Midbrain (tissue), 1 donor: ENCODE measurements around the gene POLDIP3.
A peak's percentile ranks its signal among the peaks of the same experiment; 100 is the strongest.

Experiments
- DNase-seq: peaks from one replicate; lab custom pipeline; 2025; lab: John Stamatoyannopoulos, UW

POLDIP3 gene

GRCh38 chr22:42641801-42642413 lies 27.2 kb upstream of the POLDIP3 start:
- DNase-seq, result no peak

DNA sequence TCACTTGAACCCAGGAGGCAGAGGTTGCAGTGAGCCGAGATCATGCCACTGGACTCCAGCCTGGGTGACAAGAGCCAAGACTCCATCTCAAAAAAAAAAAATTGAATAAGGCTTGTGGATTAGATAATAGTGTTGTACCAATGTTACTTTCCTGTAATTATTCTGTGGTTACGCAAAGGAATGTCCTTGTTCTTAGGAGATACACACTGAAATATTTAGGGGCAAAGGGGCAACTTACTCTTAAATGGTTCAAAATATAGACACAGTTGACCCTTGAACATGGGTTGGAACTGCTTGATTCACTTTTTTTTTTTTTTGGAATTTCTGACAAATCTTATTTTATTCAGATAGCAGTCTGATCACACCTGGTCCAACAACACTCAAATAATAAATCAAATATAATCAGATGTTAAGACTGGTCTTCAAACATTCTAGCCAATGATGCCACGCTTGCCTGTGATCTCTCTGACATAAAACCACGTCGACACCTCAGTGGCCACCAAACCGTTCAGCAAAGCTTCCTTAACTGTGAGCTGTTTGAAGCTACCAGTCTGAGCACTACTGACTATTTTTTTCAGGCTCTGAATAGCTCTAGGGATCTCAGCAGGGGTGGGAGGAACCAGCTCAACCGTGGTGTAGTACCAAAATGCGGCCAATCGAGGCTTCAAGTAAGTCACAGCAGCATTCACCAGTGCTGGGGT lies 25.0 kb upstream of the POLDIP3 start:
- DNase-seq, result no peak

- no peak for DNase-seq
These were observed 22.9 kb upstream of the POLDIP3 start for GRCh38 chr22:42637555-42637954.

- DNase-seq, result no peak
These were observed 21.8 kb upstream of the POLDIP3 start for GRCh38 chr22:42636506-42636905.

DNA sequence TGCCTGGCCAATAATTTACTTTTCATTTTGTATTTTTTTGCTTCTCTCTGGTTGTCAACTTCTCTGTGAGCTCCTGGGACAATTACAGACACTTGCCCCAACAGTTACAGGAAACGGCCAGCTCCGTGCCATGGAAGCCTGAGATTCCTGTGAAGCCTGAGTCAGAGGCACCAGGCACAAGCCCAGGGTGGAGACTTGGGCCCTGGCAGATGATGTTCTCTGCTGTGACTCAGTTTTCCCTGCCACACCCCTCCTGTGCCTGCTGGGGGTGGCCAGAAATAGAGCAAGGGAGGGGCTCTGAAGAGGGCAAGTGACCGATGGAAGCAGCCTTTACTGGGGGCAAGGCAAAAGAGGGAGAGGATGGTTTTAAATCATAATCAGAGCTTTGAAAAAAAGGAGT lies 20.8 kb upstream of the POLDIP3 start:
- DNase-seq, result no peak

GRCh38 chr22:42633013-42633412 lies 18.3 kb upstream of the POLDIP3 start:
- DNase-seq, result no peak

GRCh38 chr22:42632096-42632495 lies 17.4 kb upstream of the POLDIP3 start:
- DNase-seq, result no peak

GRCh38 chr22:42630901-42631602 lies 16.4 kb upstream of the POLDIP3 start:
- DNase-seq, result no peak

DNA sequence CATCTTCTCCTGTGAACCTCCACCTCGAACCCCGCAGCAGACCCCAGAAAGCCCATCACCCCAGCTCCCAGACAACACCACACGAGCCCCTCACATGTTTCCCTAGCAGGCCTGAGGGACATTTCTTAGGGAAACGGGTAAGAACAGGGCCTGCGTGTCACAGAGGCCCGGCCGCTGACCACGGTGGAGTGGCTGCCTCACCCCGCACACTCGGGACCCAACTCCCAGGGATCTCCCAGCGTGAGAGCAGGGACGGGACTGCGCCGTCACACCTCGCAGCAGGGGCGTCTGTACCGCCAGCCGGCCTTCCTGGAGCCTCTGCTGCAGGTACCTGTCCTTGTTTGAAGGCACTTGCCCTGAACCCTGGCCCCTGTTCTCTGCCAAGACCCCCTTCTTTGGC lies 15.5 kb upstream of the POLDIP3 start:
- DNase-seq, result no peak

- no peak for DNase-seq
These were observed 13.3 kb upstream of the POLDIP3 start for GRCh38 chr22:42627981-42628380.

DNA sequence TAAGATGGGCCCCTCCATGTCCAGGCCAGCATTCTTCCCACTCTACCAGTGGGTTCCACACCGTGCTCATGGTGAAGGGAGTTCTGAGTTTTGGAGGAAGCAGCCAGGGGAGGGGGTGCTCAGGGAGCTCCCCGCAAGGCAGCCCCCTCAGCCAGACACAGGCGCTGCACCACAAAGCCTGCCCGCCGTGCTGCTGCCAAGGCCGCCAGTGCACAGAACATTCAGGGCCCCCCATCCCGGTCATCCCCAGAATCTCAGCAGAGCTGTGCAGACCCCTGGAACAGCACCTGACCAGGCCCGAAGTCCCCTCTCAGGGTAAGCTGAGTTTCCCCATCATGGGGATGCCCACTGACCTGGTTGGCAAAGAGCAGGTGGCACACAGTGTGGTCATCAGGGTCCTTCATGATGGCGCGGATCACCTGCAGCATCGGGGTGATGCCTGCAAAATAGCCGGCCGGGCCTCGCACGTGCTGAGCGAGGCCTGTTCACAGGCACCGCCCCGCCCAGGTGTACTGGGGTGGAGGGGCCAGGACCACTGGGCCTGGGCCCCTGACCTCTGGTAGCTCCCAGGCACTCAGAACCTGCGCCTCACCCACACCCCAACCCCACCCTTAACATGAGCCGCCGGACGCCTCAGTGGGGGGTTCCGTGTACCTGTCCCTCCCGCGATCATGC lies 12.4 kb upstream of the POLDIP3 start:
- no peak for DNase-seq

- no peak for DNase-seq
These were observed 11.7 kb upstream of the POLDIP3 start for GRCh38 chr22:42626431-42626830.

DNA sequence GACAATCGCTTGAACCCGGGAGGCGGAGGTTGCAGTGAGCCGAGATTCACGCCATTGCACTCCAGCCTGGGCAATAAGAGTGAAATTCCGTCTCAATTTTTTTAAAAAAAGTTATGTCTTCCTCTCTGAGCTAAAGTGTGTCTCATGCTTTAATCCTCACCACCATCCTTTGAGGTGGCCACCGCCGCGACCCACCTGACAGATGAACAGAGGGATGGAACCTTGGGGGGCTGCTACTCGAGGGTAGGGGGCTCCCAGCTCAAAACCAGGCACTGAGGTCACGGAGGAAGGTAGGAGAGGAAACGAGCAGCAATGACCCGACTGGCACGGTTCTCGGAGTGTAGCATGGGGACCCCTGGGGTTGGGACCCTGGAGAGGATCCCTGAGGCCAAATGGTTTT lies 10.7 kb upstream of the POLDIP3 start:
- no peak for DNase-seq

DNA sequence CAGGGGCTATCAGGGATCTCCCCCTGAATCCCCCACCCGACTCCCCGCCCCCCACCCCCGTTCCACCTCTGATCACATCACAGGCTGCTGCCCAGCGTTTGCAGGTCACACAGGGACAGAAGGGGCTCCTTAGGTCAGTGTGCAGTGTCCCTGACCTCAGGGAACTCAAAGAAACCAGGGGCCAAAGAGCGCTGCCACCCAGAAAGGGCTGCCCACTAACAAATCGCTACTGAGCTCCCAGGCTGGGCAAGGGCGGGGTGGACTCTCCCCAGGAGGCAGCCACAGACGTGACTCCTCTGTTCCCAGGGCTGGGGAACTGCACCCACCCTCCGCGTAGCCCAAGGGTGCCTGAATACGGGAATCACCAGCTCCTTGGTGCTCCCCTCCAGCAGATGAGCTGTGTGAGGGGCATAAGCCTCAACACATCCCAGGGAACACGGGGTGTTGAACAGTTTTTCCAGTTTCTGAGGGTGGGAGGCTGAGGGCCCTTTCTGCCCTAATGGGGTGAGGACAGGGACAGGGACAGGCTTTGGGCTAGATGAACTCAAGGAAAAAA lies 9.9 kb upstream of the POLDIP3 start:
- no peak for DNase-seq

DNA sequence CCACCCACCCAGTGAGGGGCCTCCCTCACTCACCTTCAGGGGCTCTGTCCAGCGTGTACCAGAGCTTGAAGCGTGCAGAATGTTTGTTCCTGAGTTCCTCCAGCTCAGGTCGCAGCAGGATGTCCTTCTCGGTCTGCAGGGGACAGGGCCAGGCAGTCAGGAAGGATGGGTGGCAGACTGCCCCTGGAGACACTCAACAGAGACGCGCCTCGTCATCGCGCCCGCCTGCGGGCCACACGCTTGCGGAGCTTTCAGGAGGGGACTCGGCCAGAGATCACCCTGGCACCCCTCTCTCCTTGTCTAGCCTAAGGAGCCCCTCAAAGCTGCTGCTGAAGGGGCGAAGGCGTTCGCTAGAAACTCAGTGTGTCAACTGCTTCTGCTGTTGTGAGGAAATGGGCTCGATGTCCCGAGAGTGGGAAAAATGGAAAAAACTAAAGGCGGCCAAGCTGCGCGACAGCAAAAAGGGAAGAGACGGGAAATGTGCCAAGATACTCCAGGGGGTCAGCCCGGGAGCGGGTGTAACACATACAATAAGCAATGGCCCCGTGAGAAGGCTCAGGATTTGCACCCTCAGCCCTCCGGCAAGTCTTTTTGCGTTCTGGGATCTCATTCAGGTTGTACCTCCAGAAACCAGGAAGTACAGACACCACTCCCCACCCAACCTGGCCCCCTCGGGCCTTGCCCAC lies 9.2 kb upstream of the POLDIP3 start:
- no peak for DNase-seq

DNA sequence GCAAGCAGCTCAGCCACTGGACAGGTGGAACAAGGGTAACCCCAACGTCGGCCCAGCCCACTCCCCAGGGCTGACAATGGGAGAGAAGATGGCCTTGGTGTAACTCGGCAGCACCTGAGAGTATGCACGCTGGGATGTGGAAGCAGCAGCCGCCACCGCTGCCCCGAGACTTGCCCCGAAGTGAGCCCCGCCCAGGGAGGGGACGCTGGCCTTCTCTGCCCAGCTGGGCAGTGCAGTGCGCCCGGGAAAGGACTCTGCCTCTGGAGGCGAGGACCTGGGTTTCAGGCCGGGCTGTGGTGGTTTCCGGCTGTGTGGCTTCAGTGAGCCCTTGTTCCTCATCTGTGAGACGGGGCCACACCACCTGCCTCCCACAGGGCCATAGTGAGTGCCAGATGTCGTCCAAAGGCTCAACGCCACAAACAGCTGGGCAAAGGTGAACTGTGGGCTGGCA lies 8.6 kb upstream of the POLDIP3 start:
- no peak for DNase-seq

DNA sequence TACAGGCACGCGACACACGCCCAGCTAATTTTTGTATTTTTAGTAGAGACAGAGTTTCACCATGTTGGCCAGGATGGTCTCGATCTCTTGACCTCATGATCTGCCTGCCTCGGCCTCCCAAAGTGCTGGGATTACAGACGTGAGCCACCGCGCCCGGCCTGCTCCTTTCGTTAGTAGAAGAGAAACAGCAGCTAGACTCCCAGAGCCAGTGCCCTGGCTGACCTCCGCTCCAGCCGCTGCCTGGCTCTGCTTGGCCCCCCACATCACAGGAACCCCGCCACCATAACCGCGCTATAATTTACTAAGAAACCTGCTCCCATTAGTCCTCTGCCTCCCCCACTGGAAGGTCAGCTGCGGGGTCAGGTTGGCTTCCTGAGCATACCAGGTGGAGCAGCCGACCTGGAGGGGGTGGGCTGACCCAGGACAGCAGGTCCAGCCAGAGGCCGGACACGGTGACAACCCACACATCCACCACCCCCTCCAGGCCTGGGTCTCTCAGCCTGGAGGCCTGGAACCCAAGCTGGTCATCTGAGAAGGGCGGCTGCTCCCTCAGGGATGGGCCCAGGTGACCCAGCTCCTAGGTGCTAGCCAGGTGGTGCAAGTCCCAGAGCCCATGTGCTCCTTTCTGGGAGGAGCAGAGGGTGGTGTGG lies 7.5 kb upstream of the POLDIP3 start:
- no peak for DNase-seq

- peak; percentile 6 for DNase-seq
These were observed 6.9 kb upstream of the POLDIP3 start for GRCh38 chr22:42621505-42622002.

DNA sequence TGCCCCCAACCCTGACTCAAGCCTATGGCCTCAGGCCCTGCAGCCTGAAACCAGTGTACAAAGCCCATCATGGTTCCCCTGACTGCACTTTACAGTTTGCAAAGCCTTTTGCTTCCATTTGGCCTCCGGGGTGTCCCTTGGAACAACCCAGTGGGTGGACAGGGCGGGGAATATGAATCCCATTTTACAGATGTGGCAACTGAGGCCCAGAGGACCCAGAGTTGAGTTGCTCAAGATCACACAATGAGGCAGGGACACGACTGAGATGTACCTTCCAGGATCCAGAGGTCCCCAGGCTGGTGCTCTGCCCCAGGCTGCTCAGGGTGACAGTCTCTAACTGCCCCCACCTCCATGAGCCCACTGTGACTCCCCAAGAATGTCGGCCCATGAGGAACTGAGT lies 5.4 kb upstream of the POLDIP3 start:
- DNase-seq, result no peak

DNA sequence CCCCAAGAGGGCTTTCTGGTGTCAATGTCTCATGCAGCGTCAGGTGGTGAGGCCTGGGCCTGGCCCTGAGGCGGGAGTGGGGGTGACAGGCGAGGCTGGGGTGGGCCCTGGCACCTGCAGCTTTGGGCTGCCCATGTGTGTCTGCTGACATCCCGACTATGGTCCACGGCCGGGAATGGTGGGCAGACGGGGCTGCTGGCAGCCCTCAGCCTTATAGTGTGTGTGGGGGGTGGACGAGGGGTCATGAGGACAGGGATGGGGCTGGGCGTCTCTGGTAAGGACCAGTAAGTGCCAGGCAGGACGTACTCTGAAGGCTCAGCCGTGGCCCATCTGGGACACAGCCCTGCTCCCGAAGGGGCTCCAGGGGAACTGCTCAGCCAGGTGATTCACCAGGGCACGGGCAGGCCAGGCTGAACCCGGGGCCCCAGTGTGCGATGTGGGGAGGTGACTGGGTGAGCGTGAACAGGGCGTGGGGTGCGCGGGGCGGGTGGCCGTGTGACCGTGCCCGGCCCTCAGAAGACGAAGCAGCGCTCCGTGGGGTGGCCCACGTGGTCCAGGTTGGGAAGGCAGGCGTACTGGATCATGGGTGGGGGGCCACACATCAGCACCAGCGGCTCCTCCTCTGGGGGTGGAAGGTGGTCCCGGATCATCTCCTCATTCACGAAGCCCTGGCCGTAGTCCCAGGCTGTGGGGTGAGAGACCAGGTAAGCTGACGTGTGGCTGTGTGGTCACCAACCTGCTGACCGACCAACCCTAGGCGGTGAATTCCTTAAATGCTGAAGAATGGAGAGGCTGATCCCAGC lies 4.8 kb upstream of the POLDIP3 start:
- DNase-seq, result no peak
